ENCODE results near the gene RAX. TPM values are rescaled to one million over a fixed set of nuclear protein-coding genes. Genes with fewer than 3 reads are reported as not detected.

The RAX gene
- total and polyA plus RNA-seq, 9 donors = 0.13 TPM; not detected in 8

GRCh38 chr18:59274533-59274928 is 1.3 kb upstream of the RAX start:
- peaks cover 19% of the 10 kb centered on the region for H3K4me1 ChIP-seq (ENCODE audit: control insufficient read depth, insufficient read depth, low read length)
- H3K4me3 ChIP-seq (ENCODE audit: low read length) = no peak overlapping the region
- 9% methylated on average over 8 of the region's 18 CpGs for WGBS (ENCODE audit: insufficient coverage)
- no peaks in the 10 kb centered on the region for H3K36me3 ChIP-seq (ENCODE audit: control insufficient read depth, insufficient read depth, low read length)
- H3K9me3 ChIP-seq (replicated peaks; ENCODE audit: control insufficient read depth, low read depth, low read length) = no peaks in the 10 kb centered on the region
- peaks cover 77% of the 10 kb centered on the region for H3K27me3 ChIP-seq (ENCODE audit: control insufficient read depth, insufficient read depth, low read length)
- no peak for DNase-seq
- H3K27ac ChIP-seq (ENCODE audit: low read length) = no peak overlapping the region

- WGBS (ENCODE audit: insufficient coverage) = 2% methylated on average over 37 of the region's 48 CpGs
- Histone ChIP-seq H3K9me3 (replicated peaks; ENCODE audit: control insufficient read depth, low read depth, low read length) (no peaks in the 10 kb centered on the region), H3K4me1 (ENCODE audit: control insufficient read depth, insufficient read depth, low read length) (peaks cover 22% of the 10 kb centered on the region), H3K27ac (ENCODE audit: low read length) (no peak overlapping the region), H3K36me3 (ENCODE audit: control insufficient read depth, insufficient read depth, low read length) (no peaks in the 10 kb centered on the region), H3K4me3 (ENCODE audit: low read length) (no peak overlapping the region), H3K27me3 (ENCODE audit: control insufficient read depth, insufficient read depth, low read length) (peaks cover 81% of the 10 kb centered on the region)
- no peak for DNase-seq
These were observed 692 bp upstream of the RAX start for GRCh38 chr18:59273759-59274532.

GRCh38 chr18:59272221-59272888 is 899 bp downstream of the RAX start:
- no peaks in the 10 kb centered on the region for H3K36me3 ChIP-seq (ENCODE audit: control insufficient read depth, insufficient read depth, low read length)
- no peak for DNase-seq
- H3K27ac ChIP-seq (ENCODE audit: low read length) = no peak overlapping the region
- no peaks in the 10 kb centered on the region for H3K9me3 ChIP-seq (replicated peaks; ENCODE audit: control insufficient read depth, low read depth, low read length)
- peaks cover 90% of the 10 kb centered on the region for H3K27me3 ChIP-seq (ENCODE audit: control insufficient read depth, insufficient read depth, low read length)
- WGBS (ENCODE audit: insufficient coverage) = 1% methylated on average over 48 of the region's 52 CpGs
- peaks cover 28% of the 10 kb centered on the region for H3K4me1 ChIP-seq (ENCODE audit: control insufficient read depth, insufficient read depth, low read length)
- H3K4me3 ChIP-seq (ENCODE audit: low read length) = peak overlapping the region; percentile 5

GRCh38 chr18:59271606-59272220 is 1.5 kb downstream of the RAX start:
- no peak for DNase-seq
- Histone ChIP-seq H3K4me3 (ENCODE audit: low read length) (no peak overlapping the region), H3K27ac (ENCODE audit: low read length) (no peak overlapping the region), H3K4me1 (ENCODE audit: control insufficient read depth, insufficient read depth, low read length) (peaks cover 28% of the 10 kb centered on the region), H3K27me3 (ENCODE audit: control insufficient read depth, insufficient read depth, low read length) (peaks cover 92% of the 10 kb centered on the region), H3K36me3 (ENCODE audit: control insufficient read depth, insufficient read depth, low read length) (no peaks in the 10 kb centered on the region), H3K9me3 (replicated peaks; ENCODE audit: control insufficient read depth, low read depth, low read length) (no peaks in the 10 kb centered on the region)
- 10% methylated on average over 8 of the region's 14 CpGs for WGBS (ENCODE audit: insufficient coverage)

- 0% methylated on average over 1 of the region's 4 CpGs for WGBS (ENCODE audit: insufficient coverage)
- peaks cover 92% of the 10 kb centered on the region for H3K27me3 ChIP-seq (ENCODE audit: control insufficient read depth, insufficient read depth, low read length)
- H3K36me3 ChIP-seq (ENCODE audit: control insufficient read depth, insufficient read depth, low read length) = no peaks in the 10 kb centered on the region
- H3K27ac ChIP-seq (ENCODE audit: low read length) = no peak overlapping the region
- DNase-seq = no peak
- peaks cover 28% of the 10 kb centered on the region for H3K4me1 ChIP-seq (ENCODE audit: control insufficient read depth, insufficient read depth, low read length)
- H3K9me3 ChIP-seq (replicated peaks; ENCODE audit: control insufficient read depth, low read depth, low read length) = no peaks in the 10 kb centered on the region
- H3K4me3 ChIP-seq (ENCODE audit: low read length) = no peak overlapping the region
These were observed 2.5 kb downstream of the RAX start for GRCh38 chr18:59270689-59271257.

GRCh38 chr18:59269563-59270119 is 3.6 kb downstream of the RAX start:
- Histone ChIP-seq H3K27me3 (ENCODE audit: control insufficient read depth, insufficient read depth, low read length) (peaks cover 92% of the 10 kb centered on the region), H3K36me3 (ENCODE audit: control insufficient read depth, insufficient read depth, low read length) (no peaks in the 10 kb centered on the region), H3K27ac (ENCODE audit: low read length) (no peak overlapping the region), H3K4me3 (ENCODE audit: low read length) (no peak overlapping the region), H3K9me3 (replicated peaks; ENCODE audit: control insufficient read depth, low read depth, low read length) (no peaks in the 10 kb centered on the region), H3K4me1 (ENCODE audit: control insufficient read depth, insufficient read depth, low read length) (peaks cover 33% of the 10 kb centered on the region)
- WGBS (ENCODE audit: insufficient coverage) = 3% methylated on average over 15 of the region's 17 CpGs
- DNase-seq = no peak

GRCh38 chr18:59268721-59269562 is 4.3 kb downstream of the RAX start:
- Histone ChIP-seq H3K4me3 (ENCODE audit: low read length) (peak overlapping the region; percentile 8), H3K36me3 (ENCODE audit: control insufficient read depth, insufficient read depth, low read length) (no peaks in the 10 kb centered on the region), H3K27me3 (ENCODE audit: control insufficient read depth, insufficient read depth, low read length) (peaks cover 92% of the 10 kb centered on the region), H3K9me3 (replicated peaks; ENCODE audit: control insufficient read depth, low read depth, low read length) (no peaks in the 10 kb centered on the region), H3K4me1 (ENCODE audit: control insufficient read depth, insufficient read depth, low read length) (peaks cover 30% of the 10 kb centered on the region), H3K27ac (ENCODE audit: low read length) (no peak overlapping the region)
- WGBS (ENCODE audit: insufficient coverage) = 1% methylated on average over 81 of the region's 90 CpGs
- DNase-seq = peak; percentile 38

GRCh38 chr18:59268127-59268720 is 5.0 kb downstream of the RAX start:
- Histone ChIP-seq H3K4me3 (ENCODE audit: low read length) (no peak overlapping the region), H3K27me3 (ENCODE audit: control insufficient read depth, insufficient read depth, low read length) (peaks cover 92% of the 10 kb centered on the region), H3K36me3 (ENCODE audit: control insufficient read depth, insufficient read depth, low read length) (no peaks in the 10 kb centered on the region), H3K4me1 (ENCODE audit: control insufficient read depth, insufficient read depth, low read length) (peaks cover 24% of the 10 kb centered on the region), H3K9me3 (replicated peaks; ENCODE audit: control insufficient read depth, low read depth, low read length) (no peaks in the 10 kb centered on the region), H3K27ac (ENCODE audit: low read length) (no peak overlapping the region)
- no peak for DNase-seq
- WGBS (ENCODE audit: insufficient coverage) = 3% methylated on average over 26 of the region's 28 CpGs

GRCh38 chr18:59267503-59268126 is 5.6 kb downstream of the RAX start:
- Histone ChIP-seq H3K9me3 (replicated peaks; ENCODE audit: control insufficient read depth, low read depth, low read length) (no peaks in the 10 kb centered on the region), H3K36me3 (ENCODE audit: control insufficient read depth, insufficient read depth, low read length) (no peaks in the 10 kb centered on the region), H3K27me3 (ENCODE audit: control insufficient read depth, insufficient read depth, low read length) (peaks cover 90% of the 10 kb centered on the region), H3K27ac (ENCODE audit: low read length) (no peak overlapping the region), H3K4me1 (ENCODE audit: control insufficient read depth, insufficient read depth, low read length) (peaks cover 20% of the 10 kb centered on the region), H3K4me3 (ENCODE audit: low read length) (no peak overlapping the region)
- DNase-seq = no peak
- 1% methylated on average over 35 of the region's 41 CpGs for WGBS (ENCODE audit: insufficient coverage)

All from muscle of leg (tissue), 11 donors.